ENCODE data around the gene ANKK1. TPM values are rescaled to one million over a fixed set of nuclear protein-coding genes. Genes with fewer than 3 reads are reported as not detected.

Gene ANKK1
- total RNA-seq, 4 donors from 2014 or later, result 0.57 to 3.3 TPM; not detected in 2

DNA sequence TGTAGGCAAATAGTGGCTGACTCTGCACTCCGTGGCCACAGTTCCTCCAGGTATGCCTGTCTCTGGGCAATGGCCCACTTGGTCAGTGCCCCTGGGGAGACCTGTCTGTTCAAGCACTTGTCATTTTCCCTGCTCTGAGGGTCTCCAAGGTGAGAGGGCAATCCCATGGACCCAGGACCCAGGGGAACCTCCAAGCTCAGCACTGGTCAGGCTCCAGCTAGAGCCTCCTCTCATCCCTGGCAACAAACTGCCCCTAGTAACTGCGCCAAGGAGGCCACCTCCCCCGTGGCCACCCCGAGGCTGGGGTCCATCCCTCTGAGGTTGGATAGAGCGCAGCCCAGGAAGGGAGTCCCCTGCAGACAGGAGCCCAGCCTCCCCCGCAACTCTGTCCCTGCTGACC is 713 bp upstream of the ANKK1 start:
- no peak overlapping the region for H3K4me3 ChIP-seq
- peaks cover 0 to 4% of the 10 kb centered on the region in 2 donors for H3K27me3 ChIP-seq
- DNase-seq, result no peak
- no peaks in the 10 kb centered on the region for H3K9me3 ChIP-seq
- no peaks in the 10 kb centered on the region for H3K36me3 ChIP-seq
- H3K27ac ChIP-seq, result no peak overlapping the region
- peaks cover 0 to 6% (median 0%) of the 10 kb centered on the region in 4 donors for H3K4me1 ChIP-seq
- no peak for TF ChIP-seq POLR2A (IDR thresholded peaks at IDR 0.05)
- TF ChIP-seq, protein P1, sequence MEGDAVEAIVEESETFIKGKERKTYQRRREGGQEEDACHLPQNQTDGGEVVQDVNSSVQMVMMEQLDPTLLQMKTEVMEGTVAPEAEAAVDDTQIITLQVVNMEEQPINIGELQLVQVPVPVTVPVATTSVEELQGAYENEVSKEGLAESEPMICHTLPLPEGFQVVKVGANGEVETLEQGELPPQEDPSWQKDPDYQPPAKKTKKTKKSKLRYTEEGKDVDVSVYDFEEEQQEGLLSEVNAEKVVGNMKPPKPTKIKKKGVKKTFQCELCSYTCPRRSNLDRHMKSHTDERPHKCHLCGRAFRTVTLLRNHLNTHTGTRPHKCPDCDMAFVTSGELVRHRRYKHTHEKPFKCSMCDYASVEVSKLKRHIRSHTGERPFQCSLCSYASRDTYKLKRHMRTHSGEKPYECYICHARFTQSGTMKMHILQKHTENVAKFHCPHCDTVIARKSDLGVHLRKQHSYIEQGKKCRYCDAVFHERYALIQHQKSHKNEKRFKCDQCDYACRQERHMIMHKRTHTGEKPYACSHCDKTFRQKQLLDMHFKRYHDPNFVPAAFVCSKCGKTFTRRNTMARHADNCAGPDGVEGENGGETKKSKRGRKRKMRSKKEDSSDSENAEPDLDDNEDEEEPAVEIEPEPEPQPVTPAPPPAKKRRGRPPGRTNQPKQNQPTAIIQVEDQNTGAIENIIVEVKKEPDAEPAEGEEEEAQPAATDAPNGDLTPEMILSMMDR (IDR thresholded peaks at IDR 0.05), result no peak

DNA sequence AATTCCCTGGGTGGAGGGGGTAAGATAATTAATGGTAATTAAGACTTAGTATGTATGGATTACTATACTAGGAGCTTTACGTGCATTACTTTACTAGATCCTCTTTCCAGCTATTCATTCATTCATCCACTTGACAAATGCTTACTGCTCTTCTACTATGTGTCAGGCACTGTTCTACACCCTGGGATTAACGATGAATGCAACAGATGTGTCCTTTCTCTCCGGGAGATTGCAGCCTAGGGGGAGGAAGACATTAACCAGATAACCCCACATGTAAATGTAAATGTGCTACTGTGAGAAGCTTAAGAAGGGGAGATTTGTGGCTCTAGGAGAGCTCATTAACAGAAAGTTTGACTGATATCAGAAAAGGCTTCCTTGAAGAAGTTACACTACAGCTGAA is 1.7 kb downstream of the ANKK1 start:
- no peak overlapping the region for H3K4me3 ChIP-seq
- DNase-seq, result no peak

DNA sequence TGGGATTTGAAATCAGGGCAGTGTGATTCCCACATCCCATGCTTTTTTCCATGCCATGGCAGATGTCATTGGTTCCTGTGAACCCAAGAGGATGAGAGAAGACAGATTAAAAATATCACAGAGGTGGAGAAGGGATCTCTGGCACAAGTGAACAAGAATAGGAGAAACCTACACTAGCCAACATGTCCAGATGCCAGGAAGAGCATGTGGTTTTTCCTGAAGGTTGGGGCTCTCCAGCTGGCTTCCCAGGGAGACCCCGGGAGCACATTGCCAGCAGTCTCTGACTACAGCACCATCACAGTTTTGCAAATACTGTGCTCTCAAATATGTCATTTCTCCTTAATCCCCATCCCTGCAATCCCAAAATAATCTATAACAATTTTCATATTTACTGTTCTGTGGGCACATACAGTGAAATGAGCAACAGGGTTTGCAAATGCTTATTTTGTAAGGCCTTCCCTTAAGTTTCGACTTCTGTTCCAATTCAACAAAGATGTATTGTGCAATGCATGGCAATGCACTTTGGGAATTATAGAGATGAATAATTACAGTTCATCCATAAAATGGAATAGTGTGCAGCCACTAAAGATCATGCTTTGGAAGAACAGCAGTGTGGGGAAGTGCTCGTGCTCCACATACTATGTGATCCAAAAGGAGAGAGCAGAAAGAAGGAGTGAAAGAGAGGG is 4.8 kb downstream of the ANKK1 start:
- no peaks in the 10 kb centered on the region for H3K36me3 ChIP-seq

More for the DNA sequence above, 1.7 kb downstream of the ANKK1 start:
- Histone ChIP-seq H3K36me3 (no peaks in the 10 kb centered on the region), H3K4me1 (peaks cover 0 to 6% (median 0%) of the 10 kb centered on the region in 4 donors), H3K27me3 (peaks cover 0 to 4% of the 10 kb centered on the region in 2 donors), H3K9me3 (no peaks in the 10 kb centered on the region), H3K27ac (no peak overlapping the region)
- TF ChIP-seq, protein P1 (IDR thresholded peaks at IDR 0.05), result no peak
- TF ChIP-seq POLR2A (IDR thresholded peaks at IDR 0.05), result no peak

DNA sequence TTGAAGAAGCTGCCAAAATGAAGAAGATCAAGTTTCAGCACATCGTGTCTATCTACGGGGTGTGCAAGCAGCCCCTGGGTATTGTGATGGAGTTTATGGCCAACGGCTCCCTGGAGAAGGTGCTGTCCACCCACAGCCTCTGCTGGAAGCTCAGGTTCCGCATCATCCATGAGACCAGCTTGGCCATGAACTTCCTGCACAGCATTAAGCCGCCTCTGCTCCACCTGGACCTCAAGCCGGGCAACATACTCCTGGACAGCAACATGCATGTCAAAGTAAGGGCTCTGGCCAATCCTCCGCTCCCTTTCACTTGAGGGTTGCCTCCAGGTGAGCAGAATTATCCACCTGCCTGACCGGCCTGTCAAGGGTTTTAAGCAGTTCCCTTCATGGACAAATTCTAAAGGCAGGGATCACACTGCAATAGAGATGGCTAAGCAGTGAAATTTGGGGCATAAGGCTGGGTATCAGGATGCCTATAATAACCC is 6.0 kb downstream of the ANKK1 start:
- Histone ChIP-seq H3K27ac (no peak overlapping the region), H3K4me1 (no peaks in the 10 kb centered on the region), H3K9me3 (no peaks in the 10 kb centered on the region), H3K36me3 (no peaks in the 10 kb centered on the region), H3K27me3 (no peaks in the 10 kb centered on the region), H3K4me3 (no peak overlapping the region)
- no peak for TF ChIP-seq POLR2A (IDR thresholded peaks at IDR 0.05)
- TF ChIP-seq, protein P1 (IDR thresholded peaks at IDR 0.05), result no peak
- no peak for DNase-seq

More for the DNA sequence above, 4.8 kb downstream of the ANKK1 start:
- Histone ChIP-seq H3K4me3 (no peak overlapping the region), H3K4me1 (peaks cover 0 to 6% (median 0%) of the 10 kb centered on the region in 4 donors), H3K27ac (no peak overlapping the region), H3K27me3 (peaks cover 0 to 4% of the 10 kb centered on the region in 2 donors), H3K9me3 (no peaks in the 10 kb centered on the region)
- DNase-seq, result no peak
- TF ChIP-seq, protein P1 (IDR thresholded peaks at IDR 0.05), result no peak
- no peak for TF ChIP-seq POLR2A (IDR thresholded peaks at IDR 0.05)

DNA sequence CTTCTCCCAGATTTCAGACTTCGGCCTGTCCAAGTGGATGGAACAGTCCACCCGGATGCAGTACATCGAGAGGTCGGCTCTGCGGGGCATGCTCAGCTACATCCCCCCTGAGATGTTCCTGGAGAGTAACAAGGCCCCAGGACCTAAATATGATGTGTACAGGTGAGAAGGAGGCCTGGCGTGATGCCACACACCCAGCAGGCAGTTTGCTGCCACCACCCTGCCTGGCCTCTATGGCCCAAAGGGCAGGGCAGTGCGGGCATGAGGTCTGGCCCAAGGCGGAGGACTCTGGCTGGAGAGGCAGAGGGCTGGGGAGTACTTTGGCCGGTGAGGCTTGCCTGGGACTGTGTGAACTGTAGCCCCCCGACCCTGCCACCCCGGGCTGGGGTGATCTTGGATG is 7.3 kb downstream of the ANKK1 start:
- no peaks in the 10 kb centered on the region for H3K4me1 ChIP-seq
- H3K27me3 ChIP-seq, result no peaks in the 10 kb centered on the region
- no peaks in the 10 kb centered on the region for H3K36me3 ChIP-seq
- no peak overlapping the region for H3K4me3 ChIP-seq
- no peak overlapping the region for H3K27ac ChIP-seq
- DNase-seq, result no peak
- no peaks in the 10 kb centered on the region for H3K9me3 ChIP-seq
- TF ChIP-seq, protein P1 (IDR thresholded peaks at IDR 0.05), result no peak
- no peak for TF ChIP-seq POLR2A (IDR thresholded peaks at IDR 0.05)

Measured in Peyer's patch (tissue), 4 donors.